Immature natural killer cell (primary cell): ENCODE results near the gene FOXK1. TPM values are rescaled to one million over a fixed set of nuclear protein-coding genes. Genes with fewer than 3 reads are reported as not detected.

Source experiments
- DNase-seq, 3 donors: peaks; one replicate each; pipeline ENCODE4 v3.0.0; 2022; ENCODE audit warnings: mixed read lengths in 1 of 3
- H3K27ac Mint-ChIP-seq, 6 donors: one replicate each; pipeline ENCODE4 v1.8.0; 2020; ENCODE audit warnings: mixed read lengths in 6 of 6, mild to moderate bottlenecking in 5 of 6, inconsistent platforms in 4 of 6, moderate library complexity in 3 of 6
- H3K27me3 Mint-ChIP-seq, 3 donors: one replicate each; pipeline ENCODE4 v1.8.0; 2020 to 2021; ENCODE audit warnings: low read depth in 3 of 3, mild to moderate bottlenecking in 3 of 3, mixed read lengths in 3 of 3, moderate library complexity in 3 of 3, inconsistent platforms in 1 of 3
- H3K36me3 Mint-ChIP-seq, 3 donors: one replicate each; pipeline ENCODE4 v1.8.0; 2020; ENCODE audit warnings: mixed read lengths in 3 of 3, inconsistent platforms in 2 of 3, mild to moderate bottlenecking in 2 of 3
- H3K4me1 Mint-ChIP-seq, 2 donors: one replicate each; pipeline ENCODE4 v1.8.0; 2020; ENCODE audit warnings: inconsistent platforms in 2 of 2, mild to moderate bottlenecking in 2 of 2, mixed read lengths in 2 of 2, moderate library complexity in 1 of 2
- H3K4me3 Mint-ChIP-seq, 5 donors: one replicate each; pipeline ENCODE4 v1.8.0; 2020; ENCODE audit warnings: mild to moderate bottlenecking in 5 of 5, mixed read lengths in 5 of 5, inconsistent platforms in 3 of 5, moderate library complexity in 3 of 5
- H3K9me3 Mint-ChIP-seq, 6 donors: one replicate each; pipeline ENCODE4 v1.8.0; 2020; ENCODE audit warnings: mild to moderate bottlenecking in 6 of 6, mixed read lengths in 6 of 6, inconsistent platforms in 4 of 6, moderate library complexity in 3 of 6
- polyA plus RNA-seq, 3 donors: library from polyadenylated mRNA; unstranded; fragments of 300-500 nt; fragmentation: Illumina TruSeq; gene quantifications; one replicate each; pipeline ENCODE4 v1.2.3, GENCODE V29; 2021

Gene FOXK1
- polyA plus RNA-seq, 3 donors from 2014 or later = 1.1 to 3.4 (median 1.5) TPM

DNA sequence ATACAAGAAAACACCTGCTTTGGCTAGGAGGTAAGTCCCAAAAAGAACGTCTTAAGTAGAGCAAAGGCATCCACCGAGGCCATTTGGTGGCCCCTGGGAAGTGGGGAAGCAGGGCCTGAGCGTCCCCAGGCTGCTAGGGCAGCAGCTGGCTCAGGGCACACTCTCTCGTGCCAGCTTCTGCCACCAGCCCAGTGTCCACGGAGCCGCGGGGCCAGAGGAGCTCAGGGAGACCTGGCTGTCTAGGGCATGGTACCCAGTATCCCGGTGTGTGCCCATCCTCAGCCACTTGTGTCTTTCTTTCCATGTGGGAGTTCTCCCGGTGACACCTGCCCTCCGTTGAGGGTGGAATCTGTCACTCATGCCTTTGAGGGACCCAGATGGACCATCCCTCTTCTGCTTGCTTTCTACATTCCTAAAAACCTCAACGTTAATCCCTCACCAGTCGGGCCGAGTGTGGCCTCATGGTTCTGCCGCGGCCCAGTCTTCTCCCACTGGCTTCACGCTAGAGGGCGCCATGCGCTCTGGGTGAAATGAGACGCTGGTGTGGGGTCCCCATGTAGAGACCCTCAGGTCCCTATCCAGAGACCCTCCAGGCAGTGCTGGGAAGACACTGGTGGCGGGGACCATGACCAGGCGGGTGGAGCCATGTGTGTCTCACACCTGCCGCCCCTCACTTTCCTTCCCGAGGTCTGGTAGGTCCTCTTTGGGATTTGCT, 83.8 kb downstream of the FOXK1 start:
- Mint-ChIP-seq H3K36me3 (peaks cover 3 to 20% (median 5%) of the 10 kb centered on the region in 3 donors), H3K4me1 (no peaks in the 10 kb centered on the region), H3K4me3 (no peak overlapping the region), H3K27me3 (peaks cover 1 to 11% (median 9%) of the 10 kb centered on the region in 3 donors), H3K27ac (peak overlapping the region in 2 of 6 donors; percentile 30 to 60), H3K9me3 (no peaks in the 10 kb centered on the region)
- no peak for DNase-seq

DNA sequence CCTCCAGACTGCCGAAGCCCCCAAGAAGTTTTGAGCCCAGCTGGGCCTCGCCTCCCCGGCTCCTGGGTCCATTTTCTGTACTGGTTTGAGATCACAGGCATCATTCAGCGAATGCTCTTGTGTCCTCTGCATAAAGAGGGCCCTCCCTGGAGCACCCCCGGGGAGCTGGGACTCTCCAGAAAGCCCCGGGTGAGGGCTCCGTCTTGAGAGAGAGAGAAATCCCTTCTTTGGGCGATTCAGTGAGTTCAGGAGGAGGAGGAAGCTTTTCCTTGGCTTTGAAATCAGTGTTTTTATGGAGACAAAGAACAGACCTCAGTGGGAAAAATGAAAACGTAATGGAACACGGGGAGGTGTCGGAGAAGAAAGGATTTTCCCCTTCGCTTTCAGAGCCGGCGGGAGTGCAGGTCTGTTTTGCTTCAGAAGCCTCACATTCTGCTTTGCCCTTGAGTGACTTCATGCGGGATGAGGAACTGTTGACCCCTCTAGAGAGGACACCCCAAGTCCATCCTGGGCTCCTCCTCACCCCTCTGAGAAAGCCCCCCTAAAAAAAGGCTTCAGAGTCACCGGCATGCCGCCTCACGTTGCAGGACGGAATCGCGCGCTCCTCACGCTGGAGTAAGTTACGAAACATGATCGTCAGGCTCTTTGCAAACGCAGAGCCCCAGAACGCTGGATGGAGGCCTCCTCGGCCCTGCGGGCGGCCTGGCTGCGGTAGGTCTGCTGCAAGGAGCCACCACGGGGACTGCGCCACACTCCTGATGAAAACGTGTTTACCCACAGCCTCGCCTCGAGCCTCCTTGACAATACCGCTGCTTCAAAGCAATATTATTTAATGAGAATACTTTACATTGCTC, 84.8 kb downstream of the FOXK1 start:
- H3K27ac Mint-ChIP-seq = peak overlapping the region in 2 of 6 donors; percentile 30 to 60
- H3K36me3 Mint-ChIP-seq = peaks cover 3 to 17% (median 5%) of the 10 kb centered on the region in 3 donors
- DNase-seq = no peak
- H3K9me3 Mint-ChIP-seq = no peaks in the 10 kb centered on the region
- H3K27me3 Mint-ChIP-seq = peaks cover 1 to 9% (median 9%) of the 10 kb centered on the region in 3 donors
- no peak overlapping the region for H3K4me3 Mint-ChIP-seq
- no peaks in the 10 kb centered on the region for H3K4me1 Mint-ChIP-seq

DNA sequence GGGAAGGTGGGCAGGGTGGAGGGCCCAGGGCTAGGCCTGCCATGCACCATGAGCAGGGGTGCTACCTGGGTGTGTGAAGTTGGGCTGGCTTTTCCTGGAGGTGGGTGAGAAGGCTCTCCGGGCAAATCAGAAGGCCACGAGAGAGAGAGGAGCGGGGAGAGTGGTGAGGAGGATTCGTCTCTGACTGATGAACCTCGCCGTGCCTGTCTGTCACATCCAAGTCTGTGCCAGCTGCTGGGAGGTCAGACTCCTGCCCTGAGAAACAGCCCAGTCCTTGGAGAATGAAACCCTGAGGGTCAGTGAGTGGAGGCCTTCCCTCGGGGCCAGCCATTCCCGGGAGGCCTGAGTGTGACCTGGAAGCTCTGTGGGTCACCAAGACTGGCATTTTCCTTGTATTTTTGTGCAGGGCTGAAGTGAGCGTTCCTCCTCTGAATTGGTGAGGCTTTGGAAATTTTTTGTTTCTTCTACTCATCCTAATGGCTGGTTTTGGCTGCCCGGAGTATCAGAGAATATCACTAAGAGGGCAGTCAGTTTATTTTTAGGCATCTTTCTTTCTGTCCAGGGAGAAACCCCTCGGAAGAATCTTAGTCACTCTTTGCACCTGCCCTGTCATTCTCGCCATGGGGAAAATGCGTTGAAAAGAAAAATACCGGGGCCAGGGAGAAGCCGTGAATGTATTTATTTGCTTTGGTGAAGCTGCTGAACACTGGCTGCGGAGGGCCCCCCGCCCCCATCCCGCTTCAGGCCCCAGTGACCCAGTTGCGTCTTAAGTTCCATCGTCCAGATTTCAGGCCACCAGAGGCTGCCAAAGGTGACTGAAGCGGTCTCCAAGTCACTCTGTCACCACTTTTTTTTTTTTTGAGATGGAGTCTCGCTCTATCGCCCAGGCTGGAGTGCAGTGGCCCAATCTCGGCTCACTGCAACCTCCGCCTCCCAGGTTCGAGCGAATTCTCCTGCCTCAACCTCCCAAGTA, 86.8 kb downstream of the FOXK1 start:
- no peaks in the 10 kb centered on the region for H3K9me3 Mint-ChIP-seq
- no peak for DNase-seq
- H3K27me3 Mint-ChIP-seq = peaks cover 0 to 13% (median 12%) of the 10 kb centered on the region in 3 donors
- no peak overlapping the region for H3K27ac Mint-ChIP-seq
- peaks cover 0 to 6% (median 0%) of the 10 kb centered on the region in 3 donors for H3K36me3 Mint-ChIP-seq
- peaks cover 3 to 6% of the 10 kb centered on the region in 2 donors for H3K4me1 Mint-ChIP-seq
- no peak overlapping the region for H3K4me3 Mint-ChIP-seq

DNA sequence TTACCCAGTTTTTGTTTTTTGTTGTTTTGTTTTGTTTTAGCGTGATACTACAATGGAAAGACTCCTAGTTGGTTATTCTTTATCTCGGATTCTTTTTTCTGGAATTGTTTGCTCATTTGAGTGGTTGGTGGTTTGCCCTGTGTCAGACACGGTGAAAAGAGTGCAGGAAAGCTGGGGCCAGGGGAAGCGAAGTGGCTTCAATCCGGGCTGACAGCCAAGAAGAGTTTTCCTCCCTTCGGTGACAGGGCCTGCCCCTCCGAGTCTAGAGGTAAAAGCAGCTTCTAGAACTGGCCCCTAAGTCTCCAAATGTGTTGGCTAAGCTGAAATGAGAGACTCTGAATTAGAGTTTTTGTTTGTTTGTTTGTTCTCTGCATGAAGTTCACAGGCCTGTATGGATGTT, 87.7 kb downstream of the FOXK1 start:
- Mint-ChIP-seq H3K27me3 (peaks cover 0 to 12% (median 12%) of the 10 kb centered on the region in 3 donors), H3K36me3 (peaks cover 0 to 6% (median 0%) of the 10 kb centered on the region in 3 donors), H3K4me3 (no peak overlapping the region), H3K4me1 (peaks cover 11 to 15% of the 10 kb centered on the region in 2 donors), H3K27ac (peak overlapping the region in 3 of 6 donors; percentile 24 to 41 (median 40)), H3K9me3 (no peaks in the 10 kb centered on the region)
- DNase-seq = no peak

DNA sequence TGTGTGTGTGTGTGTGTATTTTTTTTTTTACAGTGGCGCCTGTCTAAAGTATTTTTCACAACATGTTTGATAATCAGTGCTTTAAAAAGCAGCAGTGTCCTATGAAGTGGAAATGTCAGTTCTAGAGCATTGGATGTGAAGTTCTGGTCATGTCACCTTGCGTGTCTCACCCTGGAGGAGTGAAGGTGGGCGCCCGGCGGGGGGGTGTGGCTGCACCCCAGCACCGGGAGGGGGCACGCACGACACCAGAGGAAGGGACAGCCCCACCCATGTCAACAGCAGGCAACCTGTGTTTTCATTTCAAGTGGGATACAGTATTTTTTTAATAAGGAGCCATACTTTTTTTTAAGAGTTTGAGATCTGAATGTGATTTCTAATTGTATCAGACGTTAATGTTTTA, 88.8 kb downstream of the FOXK1 start:
- H3K27ac Mint-ChIP-seq = peak overlapping the region in 1 of 6 donors; percentile 2
- peaks cover 20 to 26% of the 10 kb centered on the region in 2 donors for H3K4me1 Mint-ChIP-seq
- H3K4me3 Mint-ChIP-seq = no peak overlapping the region
- no peak for DNase-seq
- no peaks in the 10 kb centered on the region for H3K9me3 Mint-ChIP-seq
- H3K27me3 Mint-ChIP-seq = peaks cover 7 to 21% (median 19%) of the 10 kb centered on the region in 3 donors
- peaks cover 0 to 6% (median 0%) of the 10 kb centered on the region in 3 donors for H3K36me3 Mint-ChIP-seq

DNA sequence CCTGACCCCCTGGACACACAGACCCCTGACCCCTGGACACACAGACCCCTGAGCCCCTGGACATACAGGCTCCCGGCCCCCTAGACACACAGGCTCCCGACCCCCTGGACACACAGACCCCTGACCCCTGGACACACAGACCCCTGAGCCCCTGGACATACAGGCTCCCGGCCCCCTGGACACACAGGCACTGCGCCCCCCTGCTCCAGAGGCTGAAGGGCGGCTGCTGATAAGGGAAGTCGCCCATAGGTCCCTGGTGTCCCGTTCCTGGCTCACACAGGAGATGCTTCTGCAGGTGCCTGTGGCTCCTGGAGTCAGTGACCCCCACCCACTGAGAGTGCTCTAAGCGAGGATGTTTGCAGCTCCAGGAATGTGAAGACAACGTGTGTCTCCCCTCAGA, 89.6 kb downstream of the FOXK1 start:
- Mint-ChIP-seq H3K27ac (no peak overlapping the region), H3K27me3 (peaks cover 10 to 23% (median 19%) of the 10 kb centered on the region in 3 donors), H3K36me3 (peaks cover 0 to 6% (median 0%) of the 10 kb centered on the region in 3 donors), H3K9me3 (no peaks in the 10 kb centered on the region), H3K4me1 (peaks cover 28 to 35% of the 10 kb centered on the region in 2 donors), H3K4me3 (no peak overlapping the region)
- DNase-seq = no peak

DNA sequence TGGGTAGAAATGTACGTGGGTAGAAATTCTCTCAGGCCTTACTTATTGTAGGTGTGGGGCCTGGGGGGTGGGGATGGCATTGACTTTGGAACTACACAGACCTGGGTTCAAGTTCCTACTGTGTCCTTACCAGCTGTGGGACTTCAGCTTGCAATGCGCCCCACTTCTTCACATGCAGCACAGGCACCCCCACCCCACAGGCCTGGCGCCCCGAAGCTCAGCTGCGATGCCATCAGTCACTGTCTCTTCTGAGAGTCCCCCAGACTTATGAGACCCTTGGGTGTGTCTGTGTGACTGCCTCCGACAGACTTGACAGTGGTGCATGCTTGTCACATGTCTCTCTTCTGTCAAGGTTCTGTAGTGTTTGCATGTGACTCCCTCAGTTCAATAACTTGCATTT, 90.2 kb downstream of the FOXK1 start:
- Mint-ChIP-seq H3K9me3 (no peaks in the 10 kb centered on the region), H3K27me3 (peaks cover 10 to 23% (median 19%) of the 10 kb centered on the region in 3 donors), H3K27ac (peak overlapping the region in 3 of 6 donors; percentile 39 to 56 (median 55)), H3K4me3 (no peak overlapping the region), H3K36me3 (peaks cover 0 to 6% (median 0%) of the 10 kb centered on the region in 3 donors), H3K4me1 (peaks cover 32 to 40% of the 10 kb centered on the region in 2 donors)
- no peak for DNase-seq

DNA sequence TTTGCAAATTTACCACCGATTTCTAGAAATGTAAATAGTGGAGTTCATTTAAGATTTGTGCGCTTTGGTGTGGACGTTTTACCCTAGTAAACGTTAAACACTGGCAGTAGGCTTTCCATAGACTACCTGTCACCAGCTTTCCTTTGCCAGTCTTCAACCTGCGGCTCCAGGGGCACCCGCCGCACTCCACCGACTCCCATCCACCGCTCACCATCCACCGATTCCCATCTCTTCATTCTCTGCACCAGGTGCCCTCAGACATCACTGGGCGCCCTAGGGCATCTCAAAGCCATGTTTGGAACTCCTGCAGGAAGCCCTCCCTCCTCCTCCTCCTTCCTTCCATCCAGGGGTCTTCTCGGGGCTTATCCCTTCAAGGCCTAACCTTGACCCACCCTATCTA, 91.9 kb downstream of the FOXK1 start:
- no peak for DNase-seq
- H3K9me3 Mint-ChIP-seq = no peaks in the 10 kb centered on the region
- H3K36me3 Mint-ChIP-seq = peaks cover 0 to 4% (median 4%) of the 10 kb centered on the region in 3 donors
- peaks cover 10 to 21% (median 20%) of the 10 kb centered on the region in 3 donors for H3K27me3 Mint-ChIP-seq
- H3K4me1 Mint-ChIP-seq = peaks cover 43 to 54% of the 10 kb centered on the region in 2 donors
- peak overlapping the region; percentile 95 to 99 (median 99) for H3K27ac Mint-ChIP-seq
- peak overlapping the region; percentile 98 to 99 (median 99) for H3K4me3 Mint-ChIP-seq

DNA sequence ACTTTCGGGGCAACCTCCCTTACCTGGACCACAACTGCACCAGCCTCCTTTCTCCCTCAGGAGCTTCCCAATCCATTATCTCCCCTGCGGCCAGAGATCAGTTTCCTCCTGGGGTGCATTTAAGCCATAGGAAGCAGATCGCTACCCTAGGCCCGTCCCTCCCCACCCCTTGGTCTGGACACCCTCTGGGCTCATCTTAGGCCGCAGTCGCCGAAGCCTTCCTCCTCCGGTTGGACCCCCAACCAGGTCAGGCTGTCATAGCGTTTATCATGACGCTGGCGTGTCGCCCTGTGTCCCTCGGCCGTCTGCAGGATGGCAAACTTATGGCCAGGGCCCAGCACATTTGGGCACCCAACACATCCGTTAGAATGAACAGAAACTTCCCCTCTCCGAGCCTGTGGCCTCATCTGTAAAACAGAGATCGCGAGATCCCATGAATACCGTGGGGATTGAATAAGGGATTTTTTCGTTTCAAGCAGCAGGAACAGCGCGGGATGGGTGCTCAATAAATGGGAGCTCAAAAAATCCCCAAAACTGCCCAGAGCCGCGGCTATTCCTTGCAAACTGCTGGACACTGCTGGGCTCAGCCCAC, 92.7 kb downstream of the FOXK1 start:
- H3K4me1 Mint-ChIP-seq = peaks cover 43 to 54% of the 10 kb centered on the region in 2 donors
- peak overlapping the region; percentile 95 to 99 (median 99) for H3K27ac Mint-ChIP-seq
- no peak for DNase-seq
- H3K4me3 Mint-ChIP-seq = peak overlapping the region; percentile 98 to 99 (median 99)
- peaks cover 10 to 19% (median 18%) of the 10 kb centered on the region in 3 donors for H3K27me3 Mint-ChIP-seq
- H3K36me3 Mint-ChIP-seq = peaks cover 0 to 4% (median 2%) of the 10 kb centered on the region in 3 donors
- H3K9me3 Mint-ChIP-seq = no peaks in the 10 kb centered on the region

DNA sequence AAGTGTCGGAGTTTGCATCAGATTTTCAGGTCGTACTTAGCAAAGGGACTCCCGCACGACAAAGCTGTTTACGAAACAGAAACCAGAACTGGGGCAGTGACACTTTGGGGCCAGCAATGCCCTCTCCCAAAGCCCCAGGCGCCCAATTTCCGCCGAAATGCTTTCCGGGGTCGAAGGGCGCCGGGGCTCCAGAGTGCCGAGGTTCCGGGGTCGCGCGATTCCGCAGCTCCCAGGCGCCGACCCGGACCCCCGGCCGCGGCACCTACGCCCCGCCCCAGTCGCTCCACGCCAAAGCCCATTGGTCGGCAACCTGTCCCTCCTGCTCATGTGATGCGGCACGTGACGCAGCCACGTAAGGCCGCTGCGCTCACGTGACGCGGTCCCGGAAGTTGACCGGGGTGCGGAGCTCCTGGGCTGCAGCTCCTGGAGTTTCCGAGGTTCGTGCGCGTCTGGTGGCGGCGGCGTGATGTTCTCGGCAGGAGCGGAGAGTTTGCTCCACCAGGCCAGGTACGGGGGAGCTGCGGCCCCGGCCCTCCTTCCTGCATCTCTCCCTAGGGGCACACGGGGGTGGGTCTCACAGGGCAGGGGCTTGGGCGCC, 93.3 kb downstream of the FOXK1 start, which contains the start of gene AP5Z1:
TSS of gene AP5Z1 (plus strand) at position 374 of the 598 bp plus-strand sequence. CDS start at position 467, 93 bp downstream.
- peaks cover 43 to 54% of the 10 kb centered on the region in 2 donors for H3K4me1 Mint-ChIP-seq

DNA sequence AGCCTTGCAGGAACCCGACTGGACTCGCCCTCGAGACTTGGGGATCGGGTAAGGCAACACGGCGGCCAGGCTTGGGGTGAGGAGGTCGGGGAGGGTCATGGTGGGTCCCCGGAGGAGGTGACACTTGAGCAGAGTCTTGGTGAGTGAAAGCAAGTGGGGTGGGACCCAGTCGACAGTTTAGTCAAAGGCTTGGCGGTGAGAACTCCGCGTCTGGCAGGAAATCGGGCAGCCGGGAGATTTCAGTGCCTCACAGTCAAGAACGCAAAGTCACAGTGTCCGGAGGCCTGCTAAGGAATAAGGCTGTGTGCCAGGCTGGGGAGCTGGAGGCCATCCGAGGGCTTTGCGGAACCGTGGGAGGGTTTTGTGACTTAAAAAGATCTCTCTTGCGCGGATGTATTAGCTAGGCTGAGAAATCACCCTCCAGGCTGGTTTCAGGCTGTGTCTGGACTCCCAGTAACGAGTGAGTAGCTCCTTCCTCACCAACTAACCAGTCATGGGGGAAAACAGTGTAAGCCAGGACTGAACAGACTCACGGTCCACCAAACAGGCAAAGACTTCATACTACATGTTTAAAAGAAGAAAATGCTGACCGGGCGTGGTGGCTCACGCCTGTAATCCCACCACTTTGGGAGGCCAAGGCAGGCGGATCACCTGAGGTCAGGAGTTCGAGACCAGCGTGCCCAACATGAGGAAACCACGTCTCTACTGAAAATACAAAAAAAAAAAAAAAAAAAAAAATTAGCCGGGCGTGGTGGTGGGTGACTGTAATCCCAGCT, 93.9 kb downstream of the FOXK1 start:
- Mint-ChIP-seq H3K4me1 (peaks cover 43 to 54% of the 10 kb centered on the region in 2 donors), H3K27ac (peak overlapping the region; percentile 95 to 99 (median 99)), H3K27me3 (peaks cover 10 to 19% (median 18%) of the 10 kb centered on the region in 3 donors), H3K36me3 (peaks cover 0 to 4% (median 0%) of the 10 kb centered on the region in 3 donors), H3K9me3 (no peaks in the 10 kb centered on the region), H3K4me3 (peak overlapping the region; percentile 98 to 99 (median 99))
- peak; percentile 60 to 64 (median 61) for DNase-seq

More for the DNA sequence above, 93.3 kb downstream of the FOXK1 start, which contains the start of gene AP5Z1:
- H3K9me3 Mint-ChIP-seq = no peaks in the 10 kb centered on the region
- peaks cover 0 to 4% (median 0%) of the 10 kb centered on the region in 3 donors for H3K36me3 Mint-ChIP-seq
- H3K27ac Mint-ChIP-seq = peak within 1 kb of the TSS; percentile 95 to 99 (median 99)
- H3K4me3 Mint-ChIP-seq = peak within 1 kb of the TSS; percentile 98 to 99 (median 99)
- peak; percentile 97 for DNase-seq
- H3K27me3 Mint-ChIP-seq = peaks cover 10 to 19% (median 18%) of the 10 kb centered on the region in 3 donors
